Measurements from ENCODE around the gene HOXA3. TPM values are rescaled to one million over a fixed set of nuclear protein-coding genes. Genes with fewer than 3 reads are reported as not detected.
A peak's percentile ranks its signal among the peaks of the same experiment; 100 is the strongest.

Gene HOXA3
- total and polyA plus RNA-seq, 4 donors = 1.9 to 10.7 (median 6.3) TPM

DNA sequence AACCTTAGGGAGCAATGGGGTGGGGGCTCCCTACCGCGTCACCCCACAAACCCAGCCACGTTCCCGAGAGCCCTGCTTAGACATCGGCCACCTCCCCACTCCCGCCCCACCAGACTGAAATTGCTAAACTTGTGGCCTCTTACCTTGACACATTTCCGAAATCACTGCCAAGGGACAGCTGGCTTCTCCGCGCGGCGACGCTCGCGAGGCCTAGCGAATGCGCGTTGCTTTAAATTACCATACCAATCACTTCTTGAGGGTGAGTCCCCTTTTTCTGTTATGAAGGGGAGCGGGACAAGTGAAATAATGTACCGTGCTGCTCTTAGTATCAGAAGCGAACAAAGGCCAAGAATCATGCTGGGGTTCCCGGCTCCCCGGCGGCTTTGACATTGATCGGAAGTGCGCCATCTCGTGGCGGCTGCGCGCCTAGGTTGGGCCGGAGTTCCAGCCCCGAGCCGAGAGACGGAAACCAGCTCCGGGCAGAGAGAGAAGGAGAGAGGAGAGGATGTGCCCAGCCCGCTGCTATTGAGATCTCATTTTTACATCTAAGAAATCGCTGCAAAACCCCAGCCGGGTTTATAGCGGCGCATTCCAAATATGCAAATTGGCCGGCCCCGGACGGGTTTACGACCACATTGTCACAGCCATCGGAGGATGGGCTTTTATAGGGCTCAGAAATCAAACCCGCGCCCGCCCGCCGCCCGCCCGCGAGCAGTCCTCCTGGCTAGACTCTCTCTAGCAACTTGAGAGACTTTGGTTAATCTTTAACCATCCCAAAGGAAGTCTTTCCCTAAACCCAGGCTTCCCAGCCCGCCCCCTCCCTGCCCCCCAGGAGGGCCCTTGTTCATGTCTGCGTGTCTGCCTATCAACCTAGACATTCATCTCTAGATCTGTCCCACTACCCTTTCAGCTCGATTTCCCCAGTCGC is 27.4 kb upstream of the HOXA3 start:
- WGBS, 2 donors = 12 to 15% methylated on average over 56 of the region's 56 CpGs
- Histone ChIP-seq H3K27ac (ENCODE audit: low read depth in 1 of 2, low read length in 1 of 2) (no peak overlapping the region), H3K9ac (ENCODE audit: insufficient read depth in 1 of 2, low read length in 2 of 2) (no peak overlapping the region), H3K4me3 (no peak overlapping the region), H3K9me3 (ENCODE audit: control insufficient read depth in 4 of 4, insufficient read depth in 3 of 4, low read length in 3 of 4) (peaks cover 0 to 9% (median 0%) of the 10 kb centered on the region in 4 donors), H3K4me1 (ENCODE audit: control insufficient read depth in 5 of 5, insufficient read depth in 5 of 5, low read length in 5 of 5) (peaks cover 0 to 19% (median 9%) of the 10 kb centered on the region in 5 donors), H3K27me3 (ENCODE audit: control insufficient read depth in 3 of 3, insufficient read depth in 3 of 3, low read length in 2 of 3) (peaks cover 17 to 97% (median 84%) of the 10 kb centered on the region in 3 donors), H3K36me3 (ENCODE audit: control insufficient read depth in 4 of 4, insufficient read depth in 4 of 4, low read length in 4 of 4) (no peaks in the 10 kb centered on the region)
- ATAC-seq (ENCODE audit: insufficient read depth, low FRiP score) (peak; percentile 59), DNase-seq (peak; percentile 83 to 86 (median 83))
- TF ChIP-seq, protein P1, sequence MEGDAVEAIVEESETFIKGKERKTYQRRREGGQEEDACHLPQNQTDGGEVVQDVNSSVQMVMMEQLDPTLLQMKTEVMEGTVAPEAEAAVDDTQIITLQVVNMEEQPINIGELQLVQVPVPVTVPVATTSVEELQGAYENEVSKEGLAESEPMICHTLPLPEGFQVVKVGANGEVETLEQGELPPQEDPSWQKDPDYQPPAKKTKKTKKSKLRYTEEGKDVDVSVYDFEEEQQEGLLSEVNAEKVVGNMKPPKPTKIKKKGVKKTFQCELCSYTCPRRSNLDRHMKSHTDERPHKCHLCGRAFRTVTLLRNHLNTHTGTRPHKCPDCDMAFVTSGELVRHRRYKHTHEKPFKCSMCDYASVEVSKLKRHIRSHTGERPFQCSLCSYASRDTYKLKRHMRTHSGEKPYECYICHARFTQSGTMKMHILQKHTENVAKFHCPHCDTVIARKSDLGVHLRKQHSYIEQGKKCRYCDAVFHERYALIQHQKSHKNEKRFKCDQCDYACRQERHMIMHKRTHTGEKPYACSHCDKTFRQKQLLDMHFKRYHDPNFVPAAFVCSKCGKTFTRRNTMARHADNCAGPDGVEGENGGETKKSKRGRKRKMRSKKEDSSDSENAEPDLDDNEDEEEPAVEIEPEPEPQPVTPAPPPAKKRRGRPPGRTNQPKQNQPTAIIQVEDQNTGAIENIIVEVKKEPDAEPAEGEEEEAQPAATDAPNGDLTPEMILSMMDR (IDR thresholded peaks at IDR 0.05; ENCODE audit: control extremely low read depth, extremely low read depth) = peak; percentile 35

DNA sequence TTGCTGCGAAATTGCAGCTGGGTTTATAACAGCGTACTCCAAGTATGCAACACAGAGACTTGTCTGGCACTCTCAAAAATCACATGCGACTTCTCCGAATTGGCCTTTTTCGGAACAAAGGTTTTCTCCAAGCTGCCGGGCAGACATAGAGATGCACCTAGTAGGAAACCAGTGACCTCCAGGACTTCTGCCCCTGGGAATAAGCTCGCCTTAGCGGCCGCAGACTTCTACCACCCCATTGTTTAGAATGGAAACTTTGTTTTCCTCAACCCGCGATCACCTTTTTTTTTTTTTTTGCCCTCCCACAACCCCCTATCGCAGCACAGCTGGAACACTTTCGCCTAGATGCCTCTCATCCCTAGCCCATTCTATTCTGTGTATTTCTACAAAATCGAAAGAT is 26.6 kb upstream of the HOXA3 start:
- Histone ChIP-seq H3K4me3 (no peak overlapping the region), H3K27me3 (ENCODE audit: control insufficient read depth in 3 of 3, insufficient read depth in 3 of 3, low read length in 2 of 3) (peaks cover 20 to 98% (median 83%) of the 10 kb centered on the region in 3 donors), H3K9me3 (ENCODE audit: control insufficient read depth in 4 of 4, insufficient read depth in 3 of 4, low read length in 3 of 4) (peaks cover 0 to 6% (median 0%) of the 10 kb centered on the region in 4 donors), H3K27ac (ENCODE audit: low read depth in 1 of 2, low read length in 1 of 2) (no peak overlapping the region), H3K9ac (ENCODE audit: insufficient read depth in 1 of 2, low read length in 2 of 2) (no peak overlapping the region), H3K4me1 (ENCODE audit: control insufficient read depth in 5 of 5, insufficient read depth in 5 of 5, low read length in 5 of 5) (peaks cover 0 to 18% (median 11%) of the 10 kb centered on the region in 5 donors), H3K36me3 (ENCODE audit: control insufficient read depth in 4 of 4, insufficient read depth in 4 of 4, low read length in 4 of 4) (no peaks in the 10 kb centered on the region)
- TF ChIP-seq, protein P1 (IDR thresholded peaks at IDR 0.05; ENCODE audit: control extremely low read depth, extremely low read depth) = no peak
- ATAC-seq (ENCODE audit: insufficient read depth, low FRiP score) = no peak
- DNase-seq = peak in 2 of 3 donors; percentile 19 to 24
- WGBS, 2 donors = 57 to 72% methylated on average over 14 of the region's 14 CpGs

DNA sequence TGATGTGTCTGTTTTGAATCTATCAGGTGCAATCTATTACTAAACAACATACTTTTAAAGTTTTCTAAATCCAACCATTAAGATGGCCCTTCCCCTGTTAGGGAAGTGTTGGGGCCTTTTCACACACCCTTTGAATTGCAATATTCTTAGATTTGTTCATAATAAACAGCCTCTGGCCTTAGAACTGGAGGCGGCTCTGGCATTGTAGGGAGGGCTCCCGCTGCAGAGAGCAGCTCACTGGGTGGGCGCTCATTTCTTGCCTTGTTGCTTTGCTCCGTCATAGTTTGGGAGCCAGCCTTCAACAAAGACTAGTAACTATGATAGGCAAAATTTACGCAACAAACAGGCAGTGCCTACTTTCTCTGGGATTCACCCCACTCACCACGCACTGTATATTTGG is 26.0 kb upstream of the HOXA3 start:
- H3K27ac ChIP-seq (ENCODE audit: low read depth in 1 of 2, low read length in 1 of 2) = no peak overlapping the region
- peaks cover 0 to 17% (median 8%) of the 10 kb centered on the region in 5 donors for H3K4me1 ChIP-seq (ENCODE audit: control insufficient read depth in 5 of 5, insufficient read depth in 5 of 5, low read length in 5 of 5)
- no peak for ATAC-seq (ENCODE audit: insufficient read depth, low FRiP score)
- H3K36me3 ChIP-seq (ENCODE audit: control insufficient read depth in 4 of 4, insufficient read depth in 4 of 4, low read length in 4 of 4) = no peaks in the 10 kb centered on the region
- H3K9me3 ChIP-seq (ENCODE audit: control insufficient read depth in 4 of 4, insufficient read depth in 3 of 4, low read length in 3 of 4) = peaks cover 0 to 9% (median 0%) of the 10 kb centered on the region in 4 donors
- TF ChIP-seq, protein P1 (IDR thresholded peaks at IDR 0.05; ENCODE audit: control extremely low read depth, extremely low read depth) = no peak
- H3K9ac ChIP-seq (ENCODE audit: insufficient read depth in 1 of 2, low read length in 2 of 2) = no peak overlapping the region
- peaks cover 23 to 92% (median 77%) of the 10 kb centered on the region in 3 donors for H3K27me3 ChIP-seq (ENCODE audit: control insufficient read depth in 3 of 3, insufficient read depth in 3 of 3, low read length in 2 of 3)
- WGBS, 2 donors = 85 to 87% methylated on average over 6 of the region's 6 CpGs
- DNase-seq = peak in 1 of 3 donors; percentile 13
- no peak overlapping the region for H3K4me3 ChIP-seq

Data from lung (tissue), 12 donors.